Measurements from ENCODE around the gene TAAR1. TPM values are rescaled to one million over a fixed set of nuclear protein-coding genes. Genes with fewer than 3 reads are reported as not detected.
"Not testable (repeated sequence)": the region's sequence is repeated elsewhere in the genome, so short reads cannot be mapped to it uniquely, and the experiment has no call there.

TAAR1 gene
- not detected for total RNA-seq

DNA sequence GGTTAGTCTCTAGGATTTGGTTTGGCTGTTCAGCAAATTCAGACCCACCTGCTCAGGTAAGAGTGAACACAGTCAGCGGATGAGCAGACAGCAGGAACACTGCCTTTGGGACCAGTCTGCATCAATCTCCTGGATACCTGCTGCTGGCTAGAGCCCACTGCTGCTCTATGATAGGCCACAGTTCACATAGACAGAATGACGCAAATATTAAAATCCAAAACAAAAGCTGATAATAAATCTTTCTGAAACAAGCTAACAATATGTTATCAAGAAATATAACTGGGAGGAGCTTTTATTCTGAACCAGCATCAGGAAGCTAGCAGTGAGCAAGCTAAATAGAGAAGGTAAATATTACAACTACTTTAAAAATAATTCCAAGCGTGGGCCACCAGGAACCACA is at the start of gene TAAR1:
TSS of gene TAAR1 (minus strand) at position 101 of the 400 bp plus-strand sequence. CDS start 13,179 bp downstream, outside the sequence.
- no peak for DNase-seq (ENCODE audit: low spot score)
- no peak for ATAC-seq

- no peak for DNase-seq (ENCODE audit: low spot score)
- ATAC-seq = no peak
Measured at GRCh38 chr6:132708771-132709170, 49.8 kb upstream of the TAAR1 start.

DNA sequence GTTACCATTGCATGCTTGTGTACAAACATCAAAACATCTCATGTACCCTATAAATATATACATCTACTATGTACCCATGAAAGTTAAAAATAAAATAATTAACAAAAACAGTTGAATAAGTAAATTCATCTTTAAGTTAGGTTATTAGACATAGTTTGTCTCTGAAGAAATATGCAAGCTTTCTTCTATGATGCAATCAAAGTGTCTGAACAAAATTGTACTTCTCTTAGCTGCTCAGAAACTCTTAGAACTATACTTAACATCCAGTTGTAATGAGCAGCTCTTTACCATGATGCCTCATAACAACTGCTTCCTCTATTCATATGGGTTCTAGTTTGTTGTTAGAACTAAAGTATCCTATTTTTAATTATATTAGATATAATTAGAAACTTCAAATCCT is 49.0 kb upstream of the TAAR1 start:
- DNase-seq (ENCODE audit: low spot score) = no peak
- ATAC-seq = no peak

DNA sequence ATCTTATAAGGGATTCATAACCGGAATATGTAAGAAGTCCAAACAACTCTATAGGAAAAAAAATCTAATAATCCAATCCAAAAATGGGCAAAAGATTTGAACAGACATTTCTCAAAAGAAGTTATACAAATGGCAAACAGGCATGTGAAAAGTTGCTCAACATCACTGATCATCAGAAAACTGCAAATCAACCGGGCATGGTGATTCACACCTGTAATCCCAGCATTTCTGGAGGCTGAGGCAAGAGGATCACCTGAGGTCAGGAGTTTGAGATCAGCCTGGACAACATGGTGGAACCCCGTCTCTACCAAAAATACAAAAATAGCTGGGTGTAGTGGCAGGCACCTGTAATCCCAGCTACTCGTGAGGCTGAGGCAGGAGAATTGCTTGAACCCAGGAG is 47.8 kb upstream of the TAAR1 start:
- not testable (repeated sequence) for DNase-seq (ENCODE audit: low spot score); ATAC-seq

DNA sequence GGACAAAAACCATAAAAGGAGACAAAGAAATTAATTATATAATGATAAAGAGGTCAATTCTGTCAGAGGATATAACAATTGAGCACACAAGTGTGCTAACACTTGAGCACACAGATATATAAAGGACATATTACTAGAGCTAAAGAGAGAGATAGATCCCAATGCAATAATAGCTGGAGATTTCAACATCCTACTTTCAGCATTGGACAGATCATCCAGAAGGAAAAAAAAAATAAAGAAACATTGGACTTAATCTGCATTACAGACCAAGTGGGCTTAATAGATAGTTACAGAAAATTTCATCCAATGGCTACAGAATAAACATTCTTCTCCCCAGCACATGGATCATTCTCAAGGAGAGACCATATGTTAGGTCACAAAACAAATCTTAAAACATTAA is 45.0 kb upstream of the TAAR1 start:
- DNase-seq (ENCODE audit: low spot score) (no peak), ATAC-seq (peak; percentile 57)

DNA sequence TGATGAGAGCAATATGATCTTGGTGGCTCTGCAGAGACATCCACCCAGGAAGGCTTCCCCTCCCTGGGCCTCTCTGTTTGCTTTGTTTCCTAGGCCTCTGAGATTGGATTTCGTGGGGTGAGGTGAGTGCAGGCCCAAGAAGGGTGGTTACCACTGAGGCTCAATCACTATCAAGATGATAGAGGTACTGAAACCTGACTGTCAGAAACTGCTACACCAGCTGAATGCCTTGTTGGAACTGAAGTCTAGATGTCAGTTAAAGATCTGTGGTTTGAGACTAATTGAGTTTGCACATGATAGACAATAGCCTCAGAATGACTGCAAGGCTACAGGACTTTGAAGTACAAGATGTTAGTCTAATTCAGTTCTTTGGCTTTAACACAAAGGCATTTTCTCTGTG is 39.6 kb upstream of the TAAR1 start:
- no peak for DNase-seq (ENCODE audit: low spot score)
- no peak for ATAC-seq

- ATAC-seq = no peak
- no peak for DNase-seq (ENCODE audit: low spot score)
Measured at GRCh38 chr6:132695773-132696172, 36.8 kb upstream of the TAAR1 start.

DNA sequence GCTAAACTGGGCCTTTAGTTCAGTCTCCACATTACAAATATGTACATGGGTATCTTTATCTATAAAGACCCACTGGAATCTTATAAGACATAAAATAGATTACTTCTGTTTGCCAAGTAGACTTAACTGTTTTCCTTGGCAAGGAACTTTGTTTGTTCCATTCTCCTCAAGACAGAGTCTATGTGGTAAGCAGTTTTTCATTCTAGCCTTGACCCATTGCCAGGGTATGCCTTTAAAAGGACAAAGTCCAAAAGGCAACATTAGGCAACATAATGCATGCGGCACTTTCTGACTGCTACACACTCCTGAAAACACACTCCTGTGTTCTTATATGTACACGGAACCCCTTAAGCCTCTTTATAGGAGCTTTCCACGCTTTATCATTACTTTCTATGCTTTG is 34.5 kb upstream of the TAAR1 start:
- ATAC-seq (peak; percentile 74), DNase-seq (ENCODE audit: low spot score) (no peak)

GRCh38 chr6:132690678-132691077 is 31.7 kb upstream of the TAAR1 start:
- no peak for DNase-seq (ENCODE audit: low spot score)

DNA sequence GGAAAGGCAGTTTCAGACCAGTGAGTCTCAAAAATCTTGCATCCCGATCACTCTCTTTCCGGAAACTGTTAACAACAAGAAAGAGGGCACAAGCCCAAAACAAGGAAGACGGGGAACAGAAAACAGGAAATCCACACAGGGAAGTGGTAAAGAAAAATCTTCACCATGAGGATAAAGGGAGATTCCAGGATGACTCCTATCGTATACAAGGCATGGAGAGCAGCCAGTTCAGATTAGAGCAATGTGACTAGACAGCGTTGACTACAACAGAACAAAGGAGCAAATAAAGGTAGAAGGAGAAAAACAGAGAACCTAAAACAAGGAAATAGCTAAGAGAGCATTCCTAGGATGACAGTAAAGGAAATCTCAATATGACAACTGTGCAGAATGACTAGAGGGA is 28.3 kb upstream of the TAAR1 start:
- ATAC-seq (no peak), DNase-seq (ENCODE audit: low spot score) (no peak)

More at GRCh38 chr6:132690678-132691077, 31.7 kb upstream of the TAAR1 start:
- no peak for ATAC-seq

GRCh38 chr6:132686531-132686930 is 27.5 kb upstream of the TAAR1 start:
- DNase-seq (ENCODE audit: low spot score) (no peak), ATAC-seq (no peak)

DNA sequence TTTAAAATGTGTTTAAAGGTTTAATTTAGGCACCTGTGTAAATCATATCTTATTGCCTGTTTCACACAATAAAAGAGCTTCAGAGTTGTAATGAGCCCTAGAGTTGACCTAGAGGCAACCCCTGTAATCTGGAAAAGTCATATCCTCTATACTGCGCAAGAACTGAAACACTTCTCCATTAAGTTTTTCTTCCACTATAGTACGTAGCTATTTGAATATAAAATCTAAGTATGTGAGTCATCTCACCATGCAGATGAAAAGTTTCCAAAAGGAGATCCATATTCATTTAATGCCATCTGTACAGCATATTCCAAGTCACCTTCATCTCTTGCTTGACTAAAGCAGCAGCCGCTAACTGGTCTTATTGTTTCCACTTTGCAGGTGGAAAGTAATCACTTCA is 26.0 kb upstream of the TAAR1 start:
- ATAC-seq (no peak), DNase-seq (ENCODE audit: low spot score) (no peak)

DNA sequence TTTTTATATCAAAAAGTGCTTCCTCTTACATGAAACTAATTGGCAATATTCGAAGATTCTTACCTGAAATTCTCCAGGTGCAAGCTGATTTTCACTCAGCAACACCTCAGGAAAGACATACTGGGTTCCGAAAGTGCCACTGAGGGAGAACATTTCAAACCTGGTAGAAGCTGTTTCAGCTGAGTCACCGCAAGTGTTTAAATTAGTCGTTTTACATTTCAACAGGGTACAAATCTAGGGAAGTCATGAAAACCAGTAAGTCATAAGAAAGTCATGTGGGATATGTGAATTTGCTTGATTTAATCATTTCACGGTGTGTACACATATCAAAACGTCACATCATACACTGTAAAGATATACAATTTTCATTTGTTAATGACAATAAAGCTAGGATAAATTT is 25.3 kb upstream of the TAAR1 start:
- no peak for ATAC-seq
- no peak for DNase-seq (ENCODE audit: low spot score)

- no peak for ATAC-seq
- no peak for DNase-seq (ENCODE audit: low spot score)
Measured at GRCh38 chr6:132683543-132683942, 24.6 kb upstream of the TAAR1 start.

DNA sequence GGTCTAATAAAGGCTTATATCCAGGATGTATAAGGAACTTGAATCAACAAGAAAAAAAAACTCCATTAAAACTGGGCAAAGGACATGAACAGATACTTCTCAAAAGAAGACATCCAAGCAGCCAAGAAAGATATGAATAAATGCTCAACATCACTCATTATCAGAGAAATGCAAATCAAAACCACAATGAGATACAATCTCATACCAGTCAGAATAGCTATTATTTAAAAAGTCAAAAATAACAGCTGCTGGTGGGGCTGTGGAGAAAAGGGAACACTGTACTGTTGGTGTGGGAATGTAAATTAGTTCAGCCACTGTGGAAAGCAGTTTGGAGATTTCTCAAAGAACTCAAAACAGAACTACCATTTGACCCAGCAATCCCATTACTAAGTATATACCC is 20.1 kb upstream of the TAAR1 start:
- not testable (repeated sequence) for DNase-seq (ENCODE audit: low spot score); ATAC-seq

GRCh38 chr6:132675749-132676148 is 16.8 kb upstream of the TAAR1 start:
- ATAC-seq (no peak), DNase-seq (ENCODE audit: low spot score) (no peak)

- ATAC-seq (peak; percentile 80), DNase-seq (ENCODE audit: low spot score) (no peak)
Measured at GRCh38 chr6:132675002-132675401, 16.0 kb upstream of the TAAR1 start.

- ATAC-seq = no peak
- no peak for DNase-seq (ENCODE audit: low spot score)
Measured at GRCh38 chr6:132673376-132674094, 14.6 kb upstream of the TAAR1 start.

DNA sequence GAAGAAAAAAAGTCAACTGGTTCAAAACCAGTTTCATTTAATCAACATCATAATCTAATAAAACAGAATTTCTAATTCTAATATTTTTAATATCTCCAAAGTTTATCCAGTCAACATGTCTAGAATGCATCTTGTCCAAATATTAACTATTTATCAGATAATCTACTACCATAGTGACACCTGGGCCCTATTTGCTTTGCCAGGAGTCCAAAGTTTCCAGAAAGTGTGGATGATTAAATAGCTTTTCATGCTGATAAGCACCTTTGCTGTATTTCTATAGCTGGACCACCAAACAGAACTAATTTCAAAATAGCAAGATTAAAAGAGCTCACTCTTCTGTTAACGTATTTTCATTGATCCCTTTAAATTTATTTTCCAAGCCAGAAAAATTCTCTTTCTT is 12.3 kb upstream of the TAAR1 start:
- DNase-seq (ENCODE audit: low spot score) = no peak
- ATAC-seq = peak; percentile 61

- ATAC-seq (peak; percentile 92), DNase-seq (ENCODE audit: low spot score) (no peak)
Measured at GRCh38 chr6:132669690-132670291, 10.8 kb upstream of the TAAR1 start.

DNA sequence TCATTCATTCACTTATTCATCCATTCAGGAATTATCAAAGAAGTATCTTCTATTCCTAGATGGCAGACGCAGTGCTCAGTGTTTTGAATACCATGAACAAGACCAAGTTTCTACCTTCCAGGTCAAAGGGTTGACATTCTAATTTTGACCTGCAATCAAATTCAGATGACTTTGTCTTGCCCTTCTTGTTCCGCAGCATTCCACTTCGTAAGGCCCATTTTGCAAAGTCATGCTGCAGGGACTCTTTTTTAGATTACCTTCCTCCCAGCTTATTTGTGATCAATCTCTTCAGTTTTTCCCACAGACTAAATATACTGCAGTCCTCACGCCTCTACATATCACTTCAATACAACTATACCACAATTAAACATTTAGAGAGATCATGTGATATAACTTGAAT is 7.1 kb upstream of the TAAR1 start:
- ATAC-seq (no peak), DNase-seq (ENCODE audit: low spot score) (no peak)

GRCh38 chr6:132664309-132665034 is 5.5 kb upstream of the TAAR1 start:
- ATAC-seq (no peak), DNase-seq (ENCODE audit: low spot score) (no peak)
